ENCODE measurements around the gene MPZL1. TPM values are rescaled to one million over a fixed set of nuclear protein-coding genes. Genes with fewer than 3 reads are reported as not detected.
A peak's percentile ranks its signal among the peaks of the same experiment; 100 is the strongest.

Gene MPZL1
- total and polyA plus RNA-seq, 12 donors, result 12.8 to 52.5 (median 24.6) TPM

- no peak overlapping the region for H3K4me3 ChIP-seq
- intact Hi-C loops (cut with DNase I), result no loop called here
- H3K36me3 ChIP-seq, result peaks cover 0 to 68% (median 0%) of the 10 kb centered on the region in 9 donors
- peak overlapping the region in 2 of 10 donors; percentile 46 to 77 for H3K27ac ChIP-seq
- DNase-seq, result no peak
- H3K4me1 ChIP-seq, result peaks cover 11 to 85% (median 64%) of the 10 kb centered on the region in 9 donors
- 95 to 96% methylated on average over 3 of the region's 3 CpGs for WGBS, 2 donors
- H3K27me3 ChIP-seq, result no peaks in the 10 kb centered on the region
- TF ChIP-seq CTCF (IDR thresholded peaks at IDR 0.05), result no peak
- no peak for ATAC-seq
- no peaks in the 10 kb centered on the region for H3K9me3 ChIP-seq
Measured at GRCh38 chr1:167678838-167679237, 42.9 kb upstream of the MPZL1 start.

- ATAC-seq (no peak), DNase-seq (no peak)
- TF ChIP-seq CTCF (IDR thresholded peaks at IDR 0.05), result no peak
- peak overlapping the region in 8 of 10 donors; percentile 14 to 81 (median 66) for H3K27ac ChIP-seq
- intact Hi-C loops (cut with DNase I), result loop anchor here in 4 of 10 donors (5.0 to 10.0 kb wide), 2 partner anchors 45 to 47 kb away; partner anchors contain the start of gene RCSD1 (in 4 of the 4)
- no peaks in the 10 kb centered on the region for H3K27me3 ChIP-seq
- H3K4me3 ChIP-seq, result no peak overlapping the region
- no peaks in the 10 kb centered on the region for H3K9me3 ChIP-seq
- peaks cover 11 to 92% (median 73%) of the 10 kb centered on the region in 9 donors for H3K4me1 ChIP-seq
- 87 to 89% methylated on average over 6 of the region's 6 CpGs for WGBS, 2 donors
- H3K36me3 ChIP-seq, result peaks cover 0 to 71% (median 0%) of the 10 kb centered on the region in 9 donors
Measured at GRCh38 chr1:167679714-167680113, 42.1 kb upstream of the MPZL1 start.

- no peak for TF ChIP-seq CTCF (IDR thresholded peaks at IDR 0.05)
- Histone ChIP-seq H3K27ac (peak overlapping the region; percentile 14 to 81 (median 78)), H3K4me3 (no peak overlapping the region), H3K36me3 (peaks cover 0 to 73% (median 0%) of the 10 kb centered on the region in 9 donors), H3K4me1 (peaks cover 11 to 100% (median 85%) of the 10 kb centered on the region in 9 donors), H3K27me3 (no peaks in the 10 kb centered on the region), H3K9me3 (no peaks in the 10 kb centered on the region)
- DNase-seq (no peak), ATAC-seq (no peak)
- WGBS, 2 donors, result 25 to 44% methylated on average over 3 of the region's 3 CpGs
- intact Hi-C loops (cut with DNase I), result loop anchor here in 4 of 10 donors (5.0 to 10.0 kb wide), 2 partner anchors 46 to 49 kb away; partner anchors contain the start of gene RCSD1 (in 4 of the 4)
Measured at GRCh38 chr1:167681024-167681423, 40.8 kb upstream of the MPZL1 start.

DNA sequence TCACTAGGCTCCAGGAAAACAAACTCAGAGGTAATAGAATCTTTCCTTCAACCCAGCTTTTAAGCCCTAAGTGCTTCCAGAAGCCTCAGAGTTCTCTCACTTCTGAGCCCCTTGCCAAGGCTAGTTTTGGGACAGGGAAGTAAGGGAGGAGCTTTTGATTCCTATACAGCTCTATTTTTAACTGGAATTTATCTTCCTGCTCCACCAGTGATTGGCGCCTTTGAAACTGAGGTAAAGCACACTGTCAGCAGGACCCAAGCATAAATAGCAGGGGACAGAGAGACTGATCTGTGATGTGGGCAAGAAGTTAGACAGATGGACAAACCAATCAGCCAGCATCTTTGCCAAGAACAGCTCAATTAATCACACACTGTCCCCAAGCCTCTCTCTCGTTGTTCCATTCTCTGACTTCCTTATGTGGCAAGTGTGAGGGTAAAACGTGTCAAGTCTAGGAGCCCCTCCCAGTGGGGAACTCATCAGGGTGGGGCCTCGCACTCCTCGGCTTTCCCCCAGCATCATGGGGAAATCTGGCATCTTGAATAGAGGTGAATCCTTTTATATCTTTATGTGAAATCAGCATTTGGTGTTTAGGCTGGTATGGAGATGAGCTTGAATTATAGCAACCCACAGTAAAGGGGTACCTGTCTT, 40.2 kb upstream of the MPZL1 start:
- WGBS, 2 donors, result 12 to 23% methylated on average over 5 of the region's 5 CpGs
- DNase-seq (peak in 1 of 2 donors; percentile 55), ATAC-seq (peak; percentile 34 to 88 (median 72))
- Histone ChIP-seq H3K27me3 (no peaks in the 10 kb centered on the region), H3K36me3 (peaks cover 0 to 73% (median 0%) of the 10 kb centered on the region in 9 donors), H3K27ac (peak overlapping the region; percentile 14 to 81 (median 78)), H3K4me1 (peaks cover 11 to 100% (median 89%) of the 10 kb centered on the region in 9 donors), H3K4me3 (no peak overlapping the region), H3K9me3 (no peaks in the 10 kb centered on the region)
- no peak for TF ChIP-seq CTCF (IDR thresholded peaks at IDR 0.05)
- intact Hi-C loops (cut with DNase I), result loop anchor here in 4 of 10 donors (5.0 to 10.0 kb wide), 2 partner anchors 47 to 49 kb away; partner anchors contain the start of gene RCSD1 (in 4 of the 4)
